HS-27A (cell line): ENCODE measurements around the gene TEX264.

Experiments
- DNase-seq: peaks from one replicate; pipeline ENCODE4 v3.0.0-alpha.2; 2012; ENCODE audit warnings: low read depth, missing footprints

TEX264 gene

DNA sequence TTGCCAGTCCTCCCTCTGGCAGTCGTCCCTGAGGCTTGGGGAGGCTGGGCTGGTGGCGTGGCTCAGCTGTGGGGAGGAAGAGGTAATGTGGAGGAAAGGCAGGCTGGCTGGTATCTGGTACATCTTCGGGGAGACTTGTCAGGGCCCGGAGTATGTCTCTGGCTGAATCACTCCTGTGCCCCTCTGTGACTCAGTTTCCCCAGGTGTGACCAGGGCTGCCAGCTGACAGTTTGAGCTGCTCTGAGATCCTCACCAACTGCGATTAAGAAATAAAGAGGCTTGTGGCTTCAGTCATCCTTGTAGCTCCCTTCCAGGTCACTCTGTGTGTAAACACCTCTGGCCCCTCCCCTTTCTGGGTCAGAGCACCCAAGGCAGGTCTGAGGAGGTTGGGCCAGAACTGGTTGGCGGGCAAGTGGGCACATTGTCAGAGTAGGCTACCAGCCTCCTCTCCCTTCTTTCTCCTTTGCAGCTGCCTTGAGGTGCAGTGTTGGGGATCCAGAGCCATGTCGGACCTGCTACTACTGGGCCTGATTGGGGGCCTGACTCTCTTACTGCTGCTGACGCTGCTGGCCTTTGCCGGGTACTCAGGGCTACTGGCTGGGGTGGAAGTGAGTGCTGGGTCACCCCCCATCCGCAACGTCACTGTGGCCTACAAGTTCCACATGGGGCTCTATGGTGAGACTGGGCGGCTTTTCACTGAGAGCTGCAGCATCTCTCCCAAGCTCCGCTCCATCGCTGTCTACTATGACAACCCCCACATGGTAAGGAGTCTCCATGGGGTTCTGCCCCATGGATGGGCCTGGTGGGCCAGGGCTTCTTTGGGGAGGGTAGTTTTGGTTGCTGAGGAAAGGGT, 3.0 kb downstream of the TEX264 start:
- DNase-seq = no peak

DNA sequence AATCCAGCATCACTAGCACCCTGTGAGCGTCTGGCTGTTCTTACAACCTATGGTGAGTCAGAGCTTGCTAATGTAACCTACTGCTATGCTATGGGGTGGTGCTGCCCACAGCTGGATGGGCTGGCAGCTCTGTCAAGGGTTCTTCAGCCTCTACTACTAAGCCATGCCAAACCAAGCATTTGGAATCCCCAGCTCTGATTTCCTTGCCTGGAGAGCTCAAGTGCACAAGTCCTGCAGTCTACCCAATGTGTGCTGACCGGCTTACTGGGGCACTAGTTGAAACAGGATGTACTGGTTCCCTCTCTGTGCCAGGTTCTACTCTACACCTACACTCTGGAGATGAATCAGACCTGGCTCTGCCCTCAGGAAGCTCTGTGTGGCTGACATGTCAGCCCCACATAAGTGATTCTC, 4.2 kb downstream of the TEX264 start:
- peak; percentile 40 for DNase-seq

DNA sequence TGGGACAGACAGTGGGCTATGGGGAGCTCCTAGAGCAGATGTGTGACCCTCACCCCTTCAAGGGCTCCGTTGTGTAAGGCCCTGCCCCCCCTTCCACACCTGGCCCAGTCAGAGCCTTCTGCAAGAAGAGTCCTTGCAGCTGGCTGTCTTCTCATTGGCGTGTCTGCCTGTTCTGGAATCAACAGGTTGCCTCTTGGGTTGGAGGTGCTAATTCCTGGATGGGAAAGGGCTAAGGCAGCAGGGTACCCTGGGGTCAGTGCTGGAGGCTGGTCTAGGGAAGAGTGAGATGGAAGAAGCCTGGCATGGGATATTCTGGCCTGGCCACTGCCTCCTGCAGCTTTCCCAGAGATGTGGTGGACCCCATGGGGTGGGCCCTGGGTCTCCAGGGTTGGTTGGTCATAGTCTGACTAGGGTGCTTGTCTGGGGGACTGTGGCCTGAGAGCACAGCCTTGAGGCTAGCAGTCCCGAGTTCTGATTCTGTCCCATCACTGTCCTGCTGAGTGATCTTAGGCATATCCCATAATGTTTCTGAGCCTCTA, 5.1 kb downstream of the TEX264 start:
- no peak for DNase-seq

DNA sequence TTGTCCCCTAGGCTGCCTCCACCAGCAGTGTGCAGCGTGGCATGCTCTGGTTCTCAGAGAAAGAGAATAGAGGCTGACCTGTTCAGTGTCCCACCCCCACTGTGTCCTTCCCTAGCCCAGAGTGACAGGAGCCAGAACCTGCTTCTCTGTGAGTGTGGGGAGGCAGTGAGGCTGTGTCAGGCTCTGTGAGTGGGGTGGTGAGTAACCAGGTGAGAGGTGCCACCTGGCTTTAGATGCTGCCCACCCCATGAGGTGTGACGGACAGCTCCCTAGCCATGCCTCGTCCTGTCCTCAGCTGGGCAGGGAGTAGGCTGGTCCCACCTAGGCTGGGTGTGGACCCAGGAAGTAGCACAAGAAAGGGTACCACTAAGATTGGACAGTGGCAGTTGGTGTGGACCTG, 6.3 kb downstream of the TEX264 start:
- DNase-seq = no peak

DNA sequence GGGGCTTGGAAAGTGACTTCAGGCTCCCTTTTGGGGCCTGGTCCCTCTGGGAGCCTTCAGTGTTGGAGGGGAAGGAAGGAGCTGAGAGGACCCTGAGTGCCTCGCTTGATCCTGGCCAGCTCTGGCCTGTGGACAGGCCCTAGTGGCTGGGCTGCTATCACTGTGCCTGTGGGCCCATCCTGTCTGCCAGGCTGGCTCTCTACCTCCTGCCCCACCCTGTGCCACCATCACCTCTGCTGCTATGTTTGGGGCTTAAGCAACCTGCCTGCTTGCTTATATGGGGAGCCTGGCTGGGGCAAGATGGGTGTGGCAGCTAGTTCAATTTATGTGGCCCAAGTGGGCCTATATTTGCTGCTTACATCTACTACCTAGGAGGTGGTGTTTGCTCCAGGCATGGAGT, 7.1 kb downstream of the TEX264 start:
- DNase-seq = no peak

DNA sequence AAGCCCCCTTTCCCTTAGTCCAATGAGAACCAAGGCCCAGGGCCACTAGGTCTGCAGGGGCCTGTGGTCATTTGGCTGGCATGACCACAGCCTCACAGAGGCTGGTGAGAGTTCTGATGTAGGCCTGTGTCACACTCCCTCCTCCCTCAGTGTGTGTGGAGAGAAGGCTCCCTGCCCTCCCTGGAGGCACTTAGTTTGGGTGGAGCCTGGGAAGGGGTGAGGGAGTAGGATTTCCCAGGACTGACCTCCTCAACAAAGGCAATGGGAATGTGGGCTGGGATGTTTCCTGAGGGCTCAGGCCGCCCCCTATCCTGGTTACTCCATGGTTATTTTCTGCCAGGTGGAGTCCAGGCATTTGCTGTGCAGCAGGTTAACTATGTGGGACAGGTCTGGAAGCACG, 7.6 kb downstream of the TEX264 start:
- DNase-seq = no peak

DNA sequence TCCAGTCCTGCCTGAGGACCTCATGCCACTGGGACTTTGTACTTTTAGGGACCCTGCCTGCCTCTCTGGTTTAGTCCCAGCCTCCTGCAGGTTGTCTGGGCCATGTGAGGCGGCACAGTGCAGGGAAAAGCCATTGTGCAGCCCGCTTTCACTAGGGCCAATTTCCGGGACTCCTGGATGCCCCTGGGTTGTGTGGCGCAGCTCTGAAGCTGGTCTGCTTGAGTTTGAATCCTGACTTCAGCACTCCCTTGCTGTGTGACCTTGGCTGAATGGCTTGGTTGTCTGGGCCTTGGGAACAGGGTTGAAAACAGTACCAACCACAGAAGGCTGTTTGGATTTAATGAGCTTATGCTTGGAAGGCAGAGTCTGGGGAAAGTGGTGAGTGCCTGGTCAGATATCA, 8.3 kb downstream of the TEX264 start:
- DNase-seq = no peak

DNA sequence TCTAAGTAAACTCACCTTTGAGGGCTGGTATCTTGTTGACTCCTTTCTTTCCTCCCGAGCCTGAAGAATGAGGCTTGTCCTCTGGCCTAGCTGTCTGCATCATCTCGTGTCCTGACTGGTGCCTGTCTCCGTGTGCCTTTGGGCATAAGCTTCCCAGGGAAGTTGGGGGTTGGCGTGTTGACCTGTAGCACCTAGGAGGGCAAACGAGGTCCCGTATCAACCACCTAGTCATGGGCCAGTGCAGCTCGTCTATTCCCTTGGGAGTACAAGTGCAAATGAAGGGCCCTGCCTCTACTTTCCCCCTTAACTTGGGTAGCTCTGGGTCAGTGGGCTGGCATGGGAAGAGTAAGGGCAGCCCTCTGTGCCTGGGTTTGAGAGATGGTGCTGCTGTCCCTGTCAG, 8.7 kb downstream of the TEX264 start:
- no peak for DNase-seq

DNA sequence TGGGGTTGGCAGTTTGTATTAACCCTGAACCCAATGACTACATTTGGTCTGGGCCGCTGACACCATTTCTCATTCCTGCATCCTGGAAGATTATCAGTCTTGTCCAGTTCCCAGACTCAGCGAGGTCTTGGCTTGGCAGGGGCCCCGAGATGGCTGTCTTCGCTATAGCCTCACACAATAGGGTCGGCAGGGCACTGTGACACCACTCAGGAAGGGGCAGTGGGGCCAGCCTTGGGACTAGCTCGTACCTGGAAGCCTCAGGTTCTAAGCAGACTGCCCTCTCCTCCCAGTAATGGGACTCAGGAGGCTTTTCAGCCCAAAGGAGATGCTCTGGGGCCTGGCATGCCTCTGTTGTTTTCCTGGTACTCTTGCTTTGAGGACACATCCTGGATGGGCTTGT, 9.1 kb downstream of the TEX264 start:
- DNase-seq = no peak

DNA sequence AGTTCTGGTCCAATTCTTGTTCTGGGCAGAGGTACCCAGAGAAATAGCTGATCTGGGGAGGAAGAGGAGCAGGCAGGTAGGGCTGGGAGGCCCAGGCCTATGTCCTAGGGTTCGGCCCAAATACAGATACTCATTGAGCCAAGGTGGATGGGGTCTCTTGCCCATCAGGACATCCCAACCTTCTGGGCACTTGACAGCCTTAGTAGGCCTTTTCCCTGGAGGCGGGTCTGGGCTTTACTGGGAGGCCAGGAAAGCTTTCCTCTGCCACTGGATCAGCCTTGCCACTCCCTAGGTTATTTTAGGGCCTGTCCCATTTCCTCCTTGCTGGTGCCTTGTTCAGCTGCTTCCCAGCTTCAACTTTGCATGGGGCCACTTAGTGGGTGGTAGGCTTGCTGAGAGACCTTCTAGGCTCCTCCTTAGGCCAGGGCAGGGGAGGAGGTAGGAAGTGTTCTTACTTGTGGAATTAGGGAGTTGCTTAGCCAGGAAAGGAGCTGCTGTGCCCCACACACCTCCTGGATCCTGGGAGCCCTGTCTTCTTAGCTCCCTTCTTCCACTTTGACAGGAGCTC, 9.7 kb downstream of the TEX264 start:
- DNase-seq = no peak

DNA sequence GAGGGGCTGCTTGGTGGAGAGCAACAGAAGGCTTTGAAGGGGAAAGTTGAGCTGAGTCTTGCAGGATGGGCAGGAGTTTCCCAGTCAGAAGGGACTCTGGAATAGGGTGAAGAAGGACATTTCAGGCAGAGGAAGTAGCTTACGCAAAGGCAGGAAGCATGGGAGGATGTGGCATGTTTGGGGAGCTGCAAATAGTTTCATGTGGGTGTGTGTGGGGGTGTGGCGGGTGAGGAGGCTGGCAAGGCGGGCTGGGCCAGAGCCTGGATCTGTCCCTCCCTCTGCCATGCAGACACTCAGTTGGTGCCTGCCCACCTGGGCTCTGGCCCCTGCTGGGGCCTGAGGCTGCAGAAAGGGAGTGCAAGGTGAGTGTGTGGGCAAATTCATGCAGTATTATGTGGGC, 10.4 kb downstream of the TEX264 start:
- DNase-seq = no peak

DNA sequence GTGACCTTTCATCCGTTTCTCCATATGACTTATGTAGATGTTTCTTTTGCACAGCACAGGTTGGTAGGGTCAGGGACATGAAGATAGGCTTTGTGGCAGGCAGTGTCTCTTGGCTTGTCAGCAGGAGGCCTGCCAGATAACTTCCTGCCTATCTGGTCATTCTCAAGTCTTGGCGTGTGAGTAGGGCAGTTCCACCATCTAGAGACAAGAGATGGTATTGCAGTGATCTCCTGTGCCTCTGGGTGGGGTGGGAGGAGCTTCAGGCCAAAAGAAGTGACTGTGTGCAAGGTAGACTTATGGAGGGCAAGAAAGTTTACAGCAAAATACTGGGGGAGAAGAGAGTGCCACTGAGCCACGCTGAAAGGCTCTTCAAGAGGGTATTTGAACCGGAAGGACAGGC, 11.0 kb downstream of the TEX264 start:
- DNase-seq = peak; percentile 69

DNA sequence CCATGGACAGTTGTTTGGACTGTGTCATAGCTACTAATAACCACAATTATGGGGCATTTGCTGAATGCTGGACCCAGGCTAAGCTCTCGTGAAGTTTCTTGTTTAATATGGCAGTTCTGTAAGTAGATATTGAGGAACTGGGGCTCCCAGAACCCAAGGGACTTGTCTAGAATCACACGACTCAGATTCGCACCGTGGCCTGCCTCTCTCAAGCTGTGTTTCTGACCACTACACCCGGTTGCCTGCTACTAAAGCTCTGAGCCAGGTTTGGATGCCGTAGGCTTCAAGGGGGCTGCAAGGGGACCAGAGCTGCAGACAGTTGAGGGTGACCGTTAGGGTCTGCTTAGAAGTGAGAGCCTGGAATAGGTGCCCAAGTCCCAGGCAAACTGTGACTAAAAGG, 11.5 kb downstream of the TEX264 start:
- no peak for DNase-seq

DNA sequence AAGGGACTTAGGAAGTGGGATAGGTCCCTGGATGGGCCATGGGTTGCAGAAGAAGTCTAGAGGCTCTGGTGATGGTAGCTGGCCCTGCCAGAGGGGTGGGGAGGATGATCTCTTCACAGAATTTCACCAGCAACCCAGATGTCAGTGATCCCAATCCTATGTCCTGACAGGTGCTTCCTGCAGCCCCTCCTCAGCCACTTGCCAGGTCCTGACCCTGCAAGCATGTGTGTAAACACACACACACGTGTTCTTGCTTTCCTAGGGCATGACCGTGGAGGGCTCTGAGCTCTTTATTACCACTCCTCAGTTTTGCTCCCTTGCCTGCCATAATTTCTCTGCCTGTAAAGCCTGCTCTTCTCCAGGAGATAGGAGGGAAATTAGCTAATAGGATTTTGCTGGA, 12.5 kb downstream of the TEX264 start:
- no peak for DNase-seq

DNA sequence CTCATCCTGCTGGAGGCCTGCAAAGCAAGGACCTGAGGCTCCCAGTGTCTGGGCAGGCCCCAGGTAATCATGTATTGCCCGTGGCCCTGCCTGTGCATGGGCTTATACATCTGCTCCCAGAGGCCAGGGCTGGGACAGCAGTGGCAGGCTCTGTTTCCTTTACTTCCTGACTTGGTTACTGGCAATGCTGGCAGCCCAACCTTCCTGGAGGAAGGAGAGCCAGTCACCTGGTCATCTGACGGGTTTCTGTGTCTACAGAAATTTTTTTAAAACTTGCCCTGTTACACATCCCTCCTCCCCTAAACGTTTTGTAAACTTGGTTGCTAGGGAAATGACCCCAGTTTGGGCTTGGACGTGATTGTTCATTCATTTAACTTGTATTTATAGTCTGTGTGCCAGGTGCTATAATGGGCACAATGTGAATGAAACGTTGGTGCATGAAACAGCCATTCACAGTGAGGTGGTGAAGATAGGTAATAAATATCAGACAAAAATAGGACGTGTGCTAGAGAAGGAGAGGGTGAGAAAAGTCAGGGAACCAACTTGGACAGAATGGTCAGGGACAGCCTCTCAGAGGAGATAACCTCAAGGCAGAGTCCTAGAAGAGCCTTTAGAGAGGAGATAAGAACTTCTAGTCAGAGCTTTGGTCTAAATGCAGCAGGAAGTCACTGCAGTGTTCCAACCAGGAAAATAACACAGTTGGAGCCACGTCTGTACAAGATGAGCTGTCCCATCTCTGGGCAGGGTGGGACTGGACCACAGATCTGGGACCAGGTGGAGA, 14.1 kb downstream of the TEX264 start:
- DNase-seq = no peak

DNA sequence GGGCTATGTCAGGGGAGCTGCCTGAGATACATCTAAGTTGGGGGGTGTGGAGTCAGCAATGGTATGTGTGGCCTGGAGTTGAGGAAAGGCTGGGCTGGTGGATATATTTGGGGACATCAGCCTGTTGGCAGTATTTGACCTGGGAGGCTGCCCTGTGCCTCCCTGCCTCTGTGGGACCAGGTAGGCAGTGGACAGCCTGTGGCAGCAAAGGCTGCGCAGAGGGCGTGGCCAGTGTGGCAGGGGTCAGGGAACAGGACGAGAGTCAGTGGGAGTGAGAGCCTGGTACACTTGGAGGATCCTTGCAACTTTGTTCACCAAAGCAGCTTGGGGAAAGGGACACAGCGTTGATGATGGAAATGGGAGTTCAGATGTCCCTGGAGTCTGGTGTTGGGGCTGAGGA, 15.0 kb downstream of the TEX264 start:
- no peak for DNase-seq

DNA sequence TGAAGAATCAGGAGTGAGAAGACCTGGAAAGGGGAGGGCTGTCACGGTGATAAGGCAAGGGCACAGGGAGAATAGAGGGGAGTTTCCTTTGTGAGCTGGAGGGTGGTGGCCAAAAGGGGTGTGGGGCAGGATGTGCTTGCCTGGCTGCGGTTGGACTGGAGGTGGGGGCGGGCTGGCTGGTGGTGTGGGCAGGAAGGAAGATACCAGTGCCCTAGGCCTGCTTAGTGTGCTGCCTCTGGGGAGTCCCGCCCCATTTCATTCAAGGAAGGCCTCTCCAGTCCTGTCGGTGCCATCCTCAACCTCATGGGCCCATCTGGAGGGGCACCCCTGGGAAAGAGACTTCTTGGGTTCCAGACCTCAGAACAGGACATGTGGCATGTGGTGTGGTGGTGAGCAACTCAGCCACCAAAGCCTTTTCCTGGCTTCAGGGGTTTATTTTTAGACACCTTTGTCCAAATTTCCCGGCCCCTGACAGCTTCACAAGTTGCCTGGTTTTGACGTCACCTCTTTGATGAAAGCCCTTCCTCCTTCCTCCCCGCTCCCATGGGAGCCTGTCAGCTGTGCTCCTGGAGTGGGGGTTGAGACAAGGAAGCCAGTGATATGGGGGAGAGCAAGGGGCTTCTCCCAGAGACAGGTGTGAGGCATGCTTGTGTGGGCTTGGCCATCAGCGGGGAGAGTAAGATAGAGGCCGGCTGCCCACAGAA, 15.6 kb downstream of the TEX264 start:
- no peak for DNase-seq

DNA sequence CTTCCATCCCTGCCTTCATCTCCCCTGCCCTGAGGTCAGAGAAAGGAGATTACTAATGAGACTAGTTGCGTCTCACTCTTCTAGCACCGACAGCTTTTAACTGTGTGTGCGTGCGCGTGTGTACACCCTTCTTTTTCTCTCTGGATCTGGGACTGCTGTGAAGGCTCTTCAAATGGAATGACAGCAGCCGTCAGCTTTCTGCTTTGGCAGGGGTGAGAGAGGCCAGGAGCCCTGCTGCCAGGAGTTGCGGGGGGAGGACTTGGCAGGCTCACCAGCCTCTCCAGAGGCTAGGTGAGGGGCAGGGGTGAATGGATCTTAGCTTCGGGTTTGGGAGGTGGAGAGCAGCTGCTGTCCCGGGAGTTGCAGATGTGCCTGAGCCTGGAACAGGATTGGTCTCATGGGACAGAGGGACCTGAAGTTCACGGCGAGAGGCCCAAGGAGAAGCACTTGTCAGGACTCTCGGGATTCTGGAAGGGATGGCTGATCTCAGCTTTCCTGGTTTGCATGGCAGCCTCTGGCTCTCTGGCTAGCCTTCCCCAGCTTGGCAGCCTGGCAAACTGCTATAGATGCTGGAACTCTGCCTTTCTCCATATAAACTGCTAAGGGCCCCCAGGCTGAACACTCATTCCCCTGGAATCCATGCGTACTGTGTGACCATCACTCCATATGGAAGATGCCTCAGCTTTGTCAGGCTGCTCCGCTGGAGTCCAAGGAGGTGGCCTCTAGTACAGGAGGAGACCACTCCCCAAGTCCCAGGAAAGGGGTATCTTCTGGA, 16.6 kb downstream of the TEX264 start:
- DNase-seq = no peak

DNA sequence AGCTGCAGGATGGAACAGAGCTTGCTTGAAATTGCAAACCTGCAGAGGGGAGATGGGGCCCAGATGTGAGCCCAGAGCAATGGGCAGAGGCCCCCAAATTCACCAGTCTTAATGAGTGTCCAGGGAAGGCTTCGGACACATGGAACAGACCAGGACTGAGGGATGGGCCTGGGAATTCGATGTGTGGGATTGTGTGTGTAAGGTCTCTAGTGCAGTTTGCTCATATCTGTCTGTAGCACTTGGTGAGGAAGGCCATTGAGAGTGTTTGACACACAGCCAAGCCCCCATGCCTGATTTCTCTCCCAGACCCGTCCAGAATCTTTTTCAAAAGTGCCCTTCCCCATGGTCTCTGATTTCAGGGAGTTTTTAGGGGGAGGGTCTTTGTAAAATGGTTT, 17.2 kb downstream of the TEX264 start:
- no peak for DNase-seq

DNA sequence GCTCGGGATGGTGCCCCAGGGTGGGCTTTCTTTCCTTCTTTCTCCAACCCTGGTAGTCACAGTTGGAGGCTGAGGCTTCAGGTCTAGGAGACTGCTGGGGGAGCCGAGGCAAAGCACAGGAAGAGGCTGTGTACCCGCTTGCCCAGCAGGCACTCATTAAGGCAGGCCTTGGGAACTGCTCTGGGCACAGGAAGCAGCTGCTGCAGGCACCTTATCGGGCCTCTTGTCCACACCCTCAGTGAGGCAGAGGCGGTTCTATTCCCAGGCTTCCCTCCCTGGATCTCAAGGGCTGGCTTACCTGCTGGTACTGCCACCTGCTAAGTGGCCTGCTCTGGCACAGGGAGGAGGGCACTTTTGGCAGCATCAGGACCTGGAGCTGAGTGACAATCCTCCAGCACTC, 20.0 kb downstream of the TEX264 start:
- DNase-seq = no peak

DNA sequence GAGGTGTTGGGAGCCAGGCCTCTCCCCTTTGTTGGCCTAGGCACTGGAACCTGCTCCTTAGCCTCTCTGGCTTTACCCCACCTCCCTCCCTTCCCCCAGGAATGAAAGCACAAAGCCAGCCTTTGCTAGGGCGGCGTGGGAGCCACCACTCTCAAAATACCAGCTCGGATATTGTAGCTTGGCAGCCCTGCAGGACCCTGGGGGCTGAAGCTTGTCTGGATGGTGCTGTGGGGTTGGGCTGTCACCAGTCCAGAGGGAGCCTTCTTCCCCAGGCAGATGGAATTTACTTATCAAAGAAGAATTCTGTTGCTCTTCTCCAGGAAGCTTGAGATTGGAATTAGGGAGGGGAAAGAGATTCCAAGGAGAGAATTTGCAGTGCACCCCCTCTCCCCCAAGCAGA, 20.9 kb downstream of the TEX264 start:
- no peak for DNase-seq

DNA sequence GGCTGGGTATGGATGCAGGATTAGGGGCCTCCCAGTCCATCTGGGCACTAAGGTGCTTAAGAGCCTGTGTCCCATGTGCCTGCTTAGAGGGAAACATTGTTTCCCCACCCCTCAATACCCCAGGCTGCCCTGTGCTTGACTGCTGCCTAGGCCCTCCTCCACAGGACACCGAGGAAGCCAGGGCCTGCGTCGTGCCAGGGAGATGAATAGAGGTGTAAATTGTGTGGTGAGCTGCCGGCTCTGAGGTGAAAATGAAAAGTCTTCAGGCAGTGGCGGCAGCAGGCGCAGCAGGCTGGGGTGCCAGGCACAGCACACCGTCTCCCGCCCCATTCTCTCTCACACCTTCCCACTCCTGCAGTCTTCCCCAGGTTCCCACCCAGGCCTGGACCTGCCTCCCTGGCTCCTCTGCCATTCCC, 21.9 kb downstream of the TEX264 start:
- no peak for DNase-seq
